Uterus (tissue), 4 donors: ENCODE results near the gene MMRN2. TPM values are rescaled to one million over a fixed set of nuclear protein-coding genes. Genes with fewer than 3 reads are reported as not detected.

Experiments used
- DNase-seq, 2 donors: peaks; one replicate each; pipeline ENCODE4 v3.0.0-alpha.2; 2019 to 2020
- H3K27ac ChIP-seq, 2 donors: fragments of 200-600 bp; sonication (generic); 1 replicate in 1 of 2; 2 replicates in 1 of 2; pipeline ENCODE4 v1.5.1; 2016 to 2018
- H3K27me3 ChIP-seq, 2 donors: fragments of 200-600 bp; sonication (generic); one replicate each; pipeline ENCODE4 v1.5.1; 2018 to 2019; ENCODE audit warnings: control low read depth in 1 of 2
- H3K36me3 ChIP-seq, 2 donors: fragments of 200-600 bp; sonication (generic); one replicate each; pipeline ENCODE4 v1.5.1; 2019; ENCODE audit warnings: control low read depth in 1 of 2
- H3K4me1 ChIP-seq, 2 donors: fragments of 200-600 bp; sonication (generic); one replicate each; pipeline ENCODE4 v1.5.1; 2018 to 2019; ENCODE audit warnings: control low read depth in 1 of 2
- H3K4me3 ChIP-seq, 2 donors: fragments of 200-600 bp; sonication (generic); 1 replicate in 1 of 2; 2 replicates in 1 of 2; pipeline ENCODE4 v1.5.1; 2018 to 2019; ENCODE audit warnings: mild to moderate bottlenecking in 1 of 2
- H3K9me3 ChIP-seq, 2 donors: fragments of 200-600 bp; sonication (generic); one replicate each; pipeline ENCODE4 v1.5.1; 2019; ENCODE audit warnings: control low read depth in 1 of 2
- CTCF ChIP-seq, 4 experiments: fragments of 200-600 bp in 2 of 4; fragments of 450-650 bp in 2 of 4; sonication (generic) in 2 of 4; IDR thresholded peaks; one replicate each; pipeline ENCODE4 v1.5.1; 2016 to 2019; ENCODE audit warnings: antibody characterized with exemption in 4 of 4, mild to moderate bottlenecking in 2 of 4, moderate library complexity in 1 of 4
- POLR2A ChIP-seq, 2 donors: fragments of 450-650 bp; IDR thresholded peaks; one replicate each; pipeline ENCODE4 v1.6.1; 2016; ENCODE audit warnings: antibody characterized with exemption in 2 of 2, mild to moderate bottlenecking in 1 of 2, moderate library complexity in 1 of 2
- intact Hi-C: fragments of 100-400 bp; cut with DNase I; formaldehyde crosslinking; loops from one replicate; pipeline ENCODE4 v1.15.1; 2023; ENCODE audit warnings: low total_unique reads
- total RNA-seq, 4 donors: library from RNA; depleted of rRNA in 3 of 4; stranded (reverse); fragments of >200 nt in 3 of 4; gene quantifications; one replicate each; pipeline versions ENCODE4 v1.1.0 to v1.2.4, GENCODE V29; 2014 to 2023
- donor health status: DM: yes; HTN: yes; CAD: no.

MMRN2 gene
- total RNA-seq, 4 donors from 2014 or later = 45.0 to 133 (median 74.2) TPM

DNA sequence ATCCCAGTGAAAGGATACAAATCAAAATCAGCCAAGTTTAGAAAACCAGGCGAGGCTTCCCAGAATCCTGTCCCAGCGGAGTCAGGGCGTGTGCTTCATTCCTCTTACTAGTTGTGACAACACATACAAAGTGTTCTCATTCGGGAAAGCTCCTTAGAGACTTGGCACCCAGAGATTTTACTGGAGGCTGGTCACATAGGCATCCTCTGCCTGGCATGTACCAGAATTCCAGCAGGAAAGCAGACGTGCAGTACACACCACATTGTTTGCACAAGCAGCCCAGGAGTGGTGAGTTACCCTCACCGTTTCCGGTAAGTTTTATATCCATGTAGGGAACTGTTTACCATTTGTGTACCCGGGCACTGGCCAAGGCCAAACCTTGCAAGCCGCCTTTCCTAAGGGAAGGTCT is 34.9 kb downstream of the MMRN2 start:
- no peaks in the 10 kb centered on the region for H3K36me3 ChIP-seq
- intact Hi-C loops = no loop called here
- DNase-seq = no peak

DNA sequence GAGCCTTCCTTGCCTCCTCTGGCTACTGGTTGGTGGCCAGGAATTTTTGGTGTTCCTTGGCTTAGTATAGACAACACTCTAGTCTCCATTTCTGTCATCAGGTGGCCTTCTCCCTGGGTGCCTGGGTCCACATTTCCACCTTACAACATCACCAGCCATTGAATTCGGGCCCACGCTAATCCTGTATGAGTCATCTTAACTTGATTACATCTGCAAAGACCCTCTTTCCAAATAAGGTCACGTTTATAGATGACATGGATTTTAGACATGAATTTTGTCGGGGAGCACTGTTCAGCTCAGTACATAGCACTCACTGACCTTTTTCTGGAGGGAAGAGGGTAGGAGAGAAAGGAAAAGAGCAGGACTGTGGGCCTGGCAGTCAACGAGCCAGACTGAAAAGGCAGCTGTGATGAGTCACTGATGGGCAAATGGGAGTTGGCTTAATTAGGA is 39.4 kb downstream of the MMRN2 start:
- TF ChIP-seq POLR2A (IDR thresholded peaks at IDR 0.05) = no peak
- no peak for TF ChIP-seq CTCF (IDR thresholded peaks at IDR 0.05)
- no peaks in the 10 kb centered on the region for H3K9me3 ChIP-seq
- H3K4me3 ChIP-seq = no peak overlapping the region
- H3K27ac ChIP-seq = no peak overlapping the region
- H3K4me1 ChIP-seq = no peaks in the 10 kb centered on the region
- no peaks in the 10 kb centered on the region for H3K27me3 ChIP-seq
- no peaks in the 10 kb centered on the region for H3K36me3 ChIP-seq
- intact Hi-C loops = no loop called here
- DNase-seq = no peak

More for the DNA sequence above, 34.9 kb downstream of the MMRN2 start:
- Histone ChIP-seq H3K9me3 (no peaks in the 10 kb centered on the region), H3K27ac (no peak overlapping the region), H3K27me3 (no peaks in the 10 kb centered on the region), H3K4me3 (no peak overlapping the region), H3K4me1 (no peaks in the 10 kb centered on the region)
- TF ChIP-seq CTCF (IDR thresholded peaks at IDR 0.05) (no peak), POLR2A (IDR thresholded peaks at IDR 0.05) (no peak)

DNA sequence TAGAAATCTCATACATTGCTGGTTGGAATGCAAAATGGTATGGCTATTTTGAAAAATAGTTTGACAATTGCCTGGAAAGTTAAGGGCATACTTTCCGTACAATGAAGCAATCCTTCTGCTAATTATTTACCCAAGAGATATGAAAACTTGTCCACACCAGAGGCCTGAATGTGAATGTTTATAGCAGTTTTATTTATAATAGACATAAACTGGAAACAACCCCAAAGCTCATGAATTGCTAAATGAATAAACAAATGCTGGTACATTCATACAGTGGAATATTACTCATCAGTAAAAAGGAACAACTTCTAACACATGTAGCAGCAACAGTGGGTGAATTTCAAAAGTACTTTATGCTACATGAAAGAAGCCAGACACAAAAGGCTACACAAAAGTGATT is 42.7 kb downstream of the MMRN2 start:
- TF ChIP-seq POLR2A (IDR thresholded peaks at IDR 0.05) (no peak), CTCF (IDR thresholded peaks at IDR 0.05) (no peak)
- intact Hi-C loops = no loop called here
- no peaks in the 10 kb centered on the region for H3K9me3 ChIP-seq
- H3K4me3 ChIP-seq = no peak overlapping the region
- H3K27me3 ChIP-seq = no peaks in the 10 kb centered on the region
- no peak overlapping the region for H3K27ac ChIP-seq
- no peaks in the 10 kb centered on the region for H3K36me3 ChIP-seq
- no peak for DNase-seq
- no peaks in the 10 kb centered on the region for H3K4me1 ChIP-seq

- Histone ChIP-seq H3K9me3 (no peaks in the 10 kb centered on the region), H3K4me1 (no peaks in the 10 kb centered on the region), H3K27ac (no peak overlapping the region), H3K27me3 (no peaks in the 10 kb centered on the region), H3K36me3 (no peaks in the 10 kb centered on the region), H3K4me3 (no peak overlapping the region)
- DNase-seq = no peak
- intact Hi-C loops = no loop called here
- TF ChIP-seq POLR2A (IDR thresholded peaks at IDR 0.05) = no peak
- no peak for TF ChIP-seq CTCF (IDR thresholded peaks at IDR 0.05)
Observed at GRCh38 chr10:86905429-86905828, 52.0 kb downstream of the MMRN2 start.

- intact Hi-C loops = no loop called here
- no peak overlapping the region for H3K27ac ChIP-seq
- no peak overlapping the region for H3K4me3 ChIP-seq
- H3K4me1 ChIP-seq = no peaks in the 10 kb centered on the region
- no peaks in the 10 kb centered on the region for H3K36me3 ChIP-seq
- TF ChIP-seq CTCF (IDR thresholded peaks at IDR 0.05) (no peak), POLR2A (IDR thresholded peaks at IDR 0.05) (no peak)
- no peaks in the 10 kb centered on the region for H3K27me3 ChIP-seq
- no peaks in the 10 kb centered on the region for H3K9me3 ChIP-seq
- DNase-seq = no peak
Observed at GRCh38 chr10:86904600-86904999, 52.8 kb downstream of the MMRN2 start.
